ENCODE results near the gene TPRG1. TPM values are rescaled to one million over a fixed set of nuclear protein-coding genes. Genes with fewer than 3 reads are reported as not detected.

Gene TPRG1
- total RNA-seq, 2 donors from 2014 or later: 0.69 to 1.3 TPM

- H3K9ac ChIP-seq (ENCODE audit: extremely low read depth, low read length, poor library complexity, severe bottlenecking): no peak overlapping the region
- no peak overlapping the region for H3K4me3 Mint-ChIP-seq
- TF ChIP-seq CTCF (conservative IDR thresholded peaks at IDR 0.05): no peak
- peaks cover 4% of the 10 kb centered on the region for H3K4me1 ChIP-seq (ENCODE audit: control insufficient read depth, insufficient read depth, low read length)
- H3K4me3 ChIP-seq (ENCODE audit: low read length): no peak overlapping the region
- H3K9me3 Mint-ChIP-seq: no peaks in the 10 kb centered on the region
- H3K27ac ChIP-seq (ENCODE audit: low read depth, low read length): no peak overlapping the region
- no peak for DNase-seq
- H3K27ac Mint-ChIP-seq: no peak overlapping the region
- H3K36me3 Mint-ChIP-seq (ENCODE audit: low read depth): no peaks in the 10 kb centered on the region
- peaks cover 21% of the 10 kb centered on the region for H3K27me3 Mint-ChIP-seq (ENCODE audit: insufficient read depth)
- no peaks in the 10 kb centered on the region for H3K36me3 ChIP-seq (ENCODE audit: control insufficient read depth, insufficient read depth, low read length)
- 88 to 93% methylated on average over 2 to 5 of the region's 5 CpGs for WGBS, 2 experiments (ENCODE audit: insufficient coverage in 1 of 2, insufficient read length in 1 of 2)
- peaks cover 21% of the 10 kb centered on the region for H3K27me3 ChIP-seq (ENCODE audit: control insufficient read depth, insufficient read depth, low read length, poor library complexity, severe bottlenecking)
- H3K4me1 Mint-ChIP-seq: peaks cover 8% of the 10 kb centered on the region
- no peaks in the 10 kb centered on the region for H3K9me3 ChIP-seq (ENCODE audit: control insufficient read depth, low read length)
Measured at GRCh38 chr3:189339996-189340395, 168.2 kb downstream of the TPRG1 start.

DNA sequence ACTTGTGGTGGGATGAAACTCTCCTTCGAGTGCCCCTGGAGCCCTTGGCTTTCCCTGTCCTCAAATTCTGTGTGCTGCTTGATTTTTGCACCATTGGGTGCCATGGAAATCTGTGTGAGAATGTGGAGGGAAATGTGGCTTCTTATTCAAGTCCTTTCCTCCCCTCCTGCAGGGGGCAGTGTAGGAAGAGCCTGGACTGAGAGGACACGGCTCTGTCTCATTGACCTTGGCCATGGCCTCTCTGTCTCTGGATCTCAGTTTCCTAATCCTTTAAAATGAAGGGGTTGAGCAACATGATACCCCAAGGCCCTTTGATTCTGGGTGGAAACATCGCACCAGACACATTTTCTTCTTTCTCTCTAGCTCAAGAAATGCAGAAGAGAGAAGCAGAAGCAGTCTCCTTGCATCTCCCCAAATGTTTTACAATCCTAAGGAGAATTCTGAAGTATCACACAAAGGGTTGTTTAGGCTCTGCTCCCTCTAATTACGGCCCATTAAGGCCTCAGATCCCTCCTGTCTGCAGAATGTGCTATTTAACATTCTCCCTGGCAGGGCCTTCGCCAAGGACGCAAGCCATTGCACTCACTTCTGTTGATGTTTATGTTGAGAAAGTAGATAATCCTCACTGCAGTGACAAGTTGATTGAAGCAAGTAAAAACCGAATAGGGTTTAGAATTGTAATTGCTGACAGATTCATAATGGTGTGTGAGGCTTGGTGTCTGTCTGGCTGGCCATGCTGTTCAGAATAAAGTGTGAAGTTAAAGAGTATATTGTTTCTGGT, 169.1 kb downstream of the TPRG1 start:
- no peak overlapping the region for H3K27ac Mint-ChIP-seq
- no peak overlapping the region for H3K27ac ChIP-seq (ENCODE audit: low read depth, low read length)
- H3K27me3 Mint-ChIP-seq (ENCODE audit: insufficient read depth): peaks cover 24% of the 10 kb centered on the region
- no peak overlapping the region for H3K4me3 Mint-ChIP-seq
- no peaks in the 10 kb centered on the region for H3K36me3 ChIP-seq (ENCODE audit: control insufficient read depth, insufficient read depth, low read length)
- H3K27me3 ChIP-seq (ENCODE audit: control insufficient read depth, insufficient read depth, low read length, poor library complexity, severe bottlenecking): peaks cover 26% of the 10 kb centered on the region
- H3K9me3 ChIP-seq (ENCODE audit: control insufficient read depth, low read length): no peaks in the 10 kb centered on the region
- H3K4me1 ChIP-seq (ENCODE audit: control insufficient read depth, insufficient read depth, low read length): peaks cover 4% of the 10 kb centered on the region
- no peak overlapping the region for H3K4me3 ChIP-seq (ENCODE audit: low read length)
- WGBS, 2 experiments (ENCODE audit: insufficient coverage in 1 of 2, insufficient read length in 1 of 2): 85 to 91% methylated on average over 4 to 7 of the region's 7 CpGs
- TF ChIP-seq CTCF (conservative IDR thresholded peaks at IDR 0.05): peak; percentile 70
- no peak overlapping the region for H3K9ac ChIP-seq (ENCODE audit: extremely low read depth, low read length, poor library complexity, severe bottlenecking)
- no peaks in the 10 kb centered on the region for H3K9me3 Mint-ChIP-seq
- H3K4me1 Mint-ChIP-seq: peaks cover 9% of the 10 kb centered on the region
- no peaks in the 10 kb centered on the region for H3K36me3 Mint-ChIP-seq (ENCODE audit: low read depth)
- peak; percentile 79 for DNase-seq

DNA sequence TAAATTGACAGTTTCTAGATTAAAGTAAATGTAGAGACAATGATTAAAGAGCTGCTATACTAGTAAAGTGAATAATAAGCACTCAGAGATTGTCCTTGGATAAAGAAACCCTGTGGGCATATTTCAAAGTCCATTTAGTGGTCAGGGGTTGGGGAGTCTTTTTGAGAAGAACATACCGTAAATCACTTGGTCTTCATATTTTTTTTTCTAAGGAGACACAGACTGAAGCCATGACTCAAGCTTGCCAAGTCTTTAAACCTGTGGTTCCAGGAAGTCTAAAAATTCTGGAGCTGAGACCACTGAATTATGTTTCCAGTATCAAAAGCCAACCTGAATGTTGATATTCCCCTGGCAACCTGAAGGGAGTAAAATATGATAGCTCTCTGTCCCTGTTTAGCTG, 171.0 kb downstream of the TPRG1 start:
- H3K27ac Mint-ChIP-seq: no peak overlapping the region
- DNase-seq: no peak
- peaks cover 9% of the 10 kb centered on the region for H3K4me1 Mint-ChIP-seq
- no peak for TF ChIP-seq CTCF (conservative IDR thresholded peaks at IDR 0.05)
- H3K4me3 Mint-ChIP-seq: no peak overlapping the region
- Histone ChIP-seq H3K27ac (ENCODE audit: low read depth, low read length) (no peak overlapping the region), H3K27me3 (ENCODE audit: control insufficient read depth, insufficient read depth, low read length, poor library complexity, severe bottlenecking) (peaks cover 35% of the 10 kb centered on the region), H3K9me3 (ENCODE audit: control insufficient read depth, low read length) (no peaks in the 10 kb centered on the region), H3K4me1 (ENCODE audit: control insufficient read depth, insufficient read depth, low read length) (peaks cover 4% of the 10 kb centered on the region), H3K4me3 (ENCODE audit: low read length) (no peak overlapping the region), H3K36me3 (ENCODE audit: control insufficient read depth, insufficient read depth, low read length) (no peaks in the 10 kb centered on the region), H3K9ac (ENCODE audit: extremely low read depth, low read length, poor library complexity, severe bottlenecking) (no peak overlapping the region)
- H3K36me3 Mint-ChIP-seq (ENCODE audit: low read depth): no peaks in the 10 kb centered on the region
- WGBS, 2 experiments (ENCODE audit: insufficient coverage in 1 of 2, insufficient read length in 1 of 2): 87 to 98% methylated on average over 1 of the region's 1 CpG
- peaks cover 28% of the 10 kb centered on the region for H3K27me3 Mint-ChIP-seq (ENCODE audit: insufficient read depth)
- H3K9me3 Mint-ChIP-seq: no peaks in the 10 kb centered on the region

Measured in endodermal cell (in vitro differentiated cells).